Activated CD8-positive, alpha-beta memory T cell treated with anti-CD3 and anti-CD28 coated beads, Interleukin-2, amount 50 U/mL, for 4 hours (primary cell): ENCODE results near the gene CSHL1.
"Not testable (repeated sequence)": the region's sequence is repeated elsewhere in the genome, so short reads cannot be mapped to it uniquely, and the experiment has no call there.

ENCODE experiments used
- DNase-seq: peaks from one replicate; pipeline ENCODE4 v3.0.0-alpha.2; 2020

CSHL1 gene

DNA sequence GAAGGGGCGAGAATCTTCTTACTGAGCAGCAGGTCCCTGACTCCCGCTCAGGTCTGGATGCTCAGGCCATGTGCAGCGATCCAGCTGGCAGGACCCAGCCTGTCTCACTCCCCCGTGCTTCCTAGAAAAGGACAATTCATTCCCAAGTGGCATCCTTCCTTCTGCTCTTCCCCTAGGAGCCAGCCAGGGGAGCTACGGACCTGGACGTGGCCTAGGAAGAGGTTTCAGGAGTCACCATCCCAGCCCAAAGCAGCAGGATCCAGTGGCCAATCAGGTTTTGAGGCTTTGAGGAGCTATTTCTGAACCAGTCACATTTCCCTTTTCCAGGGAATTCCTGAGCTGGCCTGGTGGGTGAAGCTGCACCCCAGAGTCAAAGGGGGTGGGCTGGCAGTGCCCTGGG, 28.8 kb upstream of the CSHL1 start:
- no peak for DNase-seq

DNA sequence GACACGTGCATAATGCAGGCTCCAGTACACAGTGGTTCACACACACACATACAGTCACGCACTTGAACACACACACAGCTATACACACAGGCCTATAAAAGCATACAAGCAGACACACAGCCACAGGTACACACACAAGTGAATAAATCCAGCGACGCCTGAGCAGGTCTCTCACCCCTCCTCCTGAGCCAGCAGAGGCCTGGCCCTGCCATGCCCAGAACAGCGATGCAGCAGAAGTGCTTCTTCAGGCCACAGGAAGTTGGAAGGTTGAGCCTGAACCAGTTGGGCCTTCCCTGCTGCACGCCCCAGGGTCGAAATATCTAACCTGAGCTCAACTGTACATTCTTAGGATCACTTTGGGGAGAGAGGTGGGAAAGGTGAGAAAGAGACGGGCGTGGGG, 28.3 kb upstream of the CSHL1 start:
- no peak for DNase-seq

DNA sequence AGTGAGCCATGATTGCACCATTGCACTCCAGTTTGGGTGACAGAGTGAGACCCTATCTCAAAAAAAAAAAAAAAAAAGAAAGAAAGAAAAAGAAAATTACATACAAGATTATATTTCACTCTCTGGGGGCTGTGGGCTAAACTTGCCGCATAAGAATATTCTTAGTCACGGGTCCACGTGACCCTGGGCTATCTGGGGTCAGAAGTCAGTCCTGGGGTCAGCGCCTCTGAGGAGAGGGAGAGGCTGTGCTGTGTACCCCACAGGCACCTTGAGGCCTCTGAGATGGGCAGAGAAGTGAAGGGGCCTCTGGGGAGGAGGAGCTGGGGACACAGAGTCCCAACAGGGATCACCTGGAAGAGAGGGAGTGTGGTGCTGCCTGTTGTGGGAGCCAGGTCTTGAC, 26.9 kb upstream of the CSHL1 start:
- no peak for DNase-seq

DNA sequence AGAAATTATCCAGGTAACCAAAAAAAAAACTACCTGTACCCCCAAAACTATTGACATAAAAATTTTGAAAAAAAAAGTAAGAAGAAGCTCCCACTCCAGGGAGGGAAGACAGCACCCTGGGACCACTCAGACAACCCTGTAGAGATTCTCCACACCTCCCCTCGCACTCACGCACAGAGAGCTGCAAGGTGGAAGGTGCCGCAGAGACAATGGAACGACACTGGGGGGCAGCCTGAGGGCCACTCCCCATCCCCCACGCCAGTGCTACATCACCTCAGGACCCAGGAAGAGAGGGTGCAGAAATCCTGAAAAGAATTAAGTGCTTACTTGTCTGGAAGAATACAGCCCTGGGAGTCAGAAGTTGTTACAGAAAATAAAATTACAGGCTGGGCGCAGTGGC, 26.3 kb upstream of the CSHL1 start:
- DNase-seq: no peak

DNA sequence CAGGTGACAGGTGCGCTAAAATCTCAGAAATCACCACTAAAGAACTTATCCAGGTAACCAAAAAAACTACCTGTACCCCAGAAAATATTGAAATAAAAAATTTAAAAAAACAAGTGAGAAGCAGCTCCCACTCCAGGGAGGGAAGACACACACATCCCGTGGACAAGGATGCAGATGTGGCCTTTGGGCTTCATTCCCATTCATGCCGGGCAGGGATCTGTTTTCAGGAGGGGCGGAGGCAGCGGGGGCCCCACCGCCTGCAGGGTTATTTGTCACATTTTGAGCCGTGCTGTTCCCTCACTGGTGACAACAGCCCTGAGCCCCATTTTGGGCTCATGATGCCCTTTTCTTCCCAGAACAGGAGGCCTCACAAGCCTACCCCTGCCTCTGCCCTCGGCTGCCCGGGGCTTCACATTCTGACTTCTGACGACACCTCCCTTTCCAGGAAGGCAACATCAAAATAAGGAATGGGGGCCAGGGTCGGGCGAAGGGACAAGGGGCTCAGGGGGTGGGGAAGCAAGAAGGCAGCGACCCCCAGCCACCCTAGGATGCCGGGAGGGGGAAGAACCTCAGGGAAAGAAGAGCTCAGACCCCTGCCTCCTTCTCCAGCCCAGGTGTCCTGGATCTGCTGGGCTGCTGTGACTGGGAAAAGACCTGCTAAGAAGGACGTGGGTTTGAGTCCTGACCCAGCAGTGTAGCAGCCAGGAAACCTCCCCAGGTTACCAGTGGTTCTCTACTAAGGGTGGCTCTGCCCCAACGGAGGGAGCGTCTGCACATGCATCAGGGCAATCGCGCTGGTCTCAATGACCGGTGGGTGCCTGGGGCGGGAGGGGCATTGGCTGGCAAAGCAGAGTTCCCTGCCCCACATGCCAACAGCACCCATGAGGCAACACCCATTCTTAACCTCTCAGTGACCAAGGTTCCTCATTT, 23.4 kb upstream of the CSHL1 start:
- DNase-seq: no peak

DNA sequence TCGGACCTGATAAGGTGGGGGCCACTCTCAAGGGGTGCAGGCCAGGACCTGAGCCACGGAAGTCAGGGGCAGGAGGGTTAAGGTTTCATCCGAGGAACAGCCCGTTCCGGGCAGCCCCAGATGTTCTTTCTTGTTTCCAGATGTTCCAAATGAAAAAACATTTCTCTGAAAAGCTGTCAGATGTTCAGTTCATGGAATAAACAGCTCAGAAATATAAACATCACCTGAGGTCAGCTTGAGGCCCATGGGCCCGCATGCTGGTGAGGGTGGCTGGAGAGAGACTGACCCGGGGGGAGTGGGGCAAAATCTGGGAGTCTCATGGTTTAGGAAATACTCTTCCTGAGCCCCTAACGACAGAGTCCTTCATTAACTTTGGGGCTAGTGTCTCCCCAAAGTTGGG, 22.5 kb upstream of the CSHL1 start:
- DNase-seq: no peak

DNA sequence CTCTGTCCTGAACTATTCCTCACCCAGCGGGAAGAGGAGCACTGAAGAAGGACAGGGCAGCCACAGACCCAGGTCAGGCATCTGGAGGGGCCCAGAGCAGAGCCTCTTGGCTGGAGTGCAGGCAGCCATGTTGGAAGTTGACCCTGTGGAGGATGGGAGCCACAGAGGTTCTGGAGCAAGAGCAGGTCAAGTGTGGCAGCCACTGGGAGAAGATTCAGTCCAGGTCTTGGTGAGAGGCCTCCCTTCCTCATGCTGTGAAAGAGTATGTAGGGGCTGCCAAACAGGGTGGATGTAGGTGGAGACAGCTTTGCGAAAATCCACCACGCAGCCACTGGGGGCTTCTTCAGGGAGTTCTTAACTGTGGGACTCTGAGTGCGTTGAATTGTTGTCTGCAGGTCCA, 21.7 kb upstream of the CSHL1 start:
- no peak for DNase-seq

DNA sequence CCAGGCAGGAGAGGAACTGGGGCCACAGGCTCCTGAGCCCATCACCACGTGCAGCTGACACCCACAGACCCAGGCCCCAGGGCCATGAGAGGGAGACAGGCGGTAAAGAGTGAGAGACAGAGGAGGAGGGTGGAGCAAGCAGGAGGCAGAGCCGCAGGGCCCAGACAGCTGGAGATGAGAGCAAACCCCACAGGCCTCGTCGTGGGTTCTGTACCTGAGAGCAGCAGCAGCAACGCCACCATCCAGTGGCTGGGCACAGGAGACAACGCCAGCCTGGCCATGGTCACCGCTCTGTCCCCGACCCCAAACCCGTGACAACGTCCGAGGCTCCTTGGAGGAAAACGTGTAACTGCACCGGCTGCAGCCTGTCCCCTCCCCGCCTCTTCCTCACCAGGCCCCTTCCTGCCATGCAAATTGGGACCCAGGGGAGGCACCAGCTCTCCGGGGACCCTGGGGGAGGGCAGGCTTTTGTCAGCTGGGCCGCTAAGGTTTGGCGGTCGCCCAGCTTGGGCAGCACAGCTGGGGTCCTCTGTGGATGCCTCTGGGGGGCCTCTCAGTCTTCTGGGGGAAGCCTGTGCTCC, 21.0 kb upstream of the CSHL1 start, which contains the start of gene CD79B:
Gene CD79B, minus strand, starts transcription at position 351 of the 581 bp plus-strand sequence. Its CDS starts 70 bp downstream, at position 281.
- no peak for DNase-seq

DNA sequence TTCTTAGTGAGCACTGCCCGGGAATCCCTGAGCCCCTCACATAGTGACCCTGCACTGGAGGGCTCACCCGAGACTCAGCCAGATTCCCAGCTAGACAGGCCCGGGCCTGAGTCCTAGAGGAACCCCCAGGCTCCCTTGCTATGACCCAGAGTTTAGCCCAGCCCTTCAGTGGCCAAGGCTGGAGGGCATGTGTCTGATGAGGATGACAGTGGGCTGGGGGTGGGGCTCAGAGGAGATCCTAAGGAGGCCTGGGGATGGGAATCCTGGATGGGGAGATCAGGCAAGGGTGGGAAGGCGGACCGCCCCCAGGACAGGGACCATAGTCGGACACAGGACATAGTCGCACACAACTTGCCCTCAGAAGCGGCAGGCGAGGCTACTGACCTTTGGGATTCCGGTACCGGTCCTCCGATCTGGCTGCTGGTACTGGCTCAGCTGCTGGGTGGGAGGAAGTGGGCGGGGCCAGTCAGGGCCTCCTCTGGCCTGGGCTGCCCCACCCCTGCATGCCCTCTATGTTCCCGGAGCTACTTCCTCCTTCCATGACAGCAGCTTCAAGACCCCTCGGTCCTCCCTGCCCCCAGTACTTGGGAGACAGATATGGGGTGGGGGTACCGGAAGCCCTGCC, 20.0 kb upstream of the CSHL1 start:
- DNase-seq: peak; percentile 59

DNA sequence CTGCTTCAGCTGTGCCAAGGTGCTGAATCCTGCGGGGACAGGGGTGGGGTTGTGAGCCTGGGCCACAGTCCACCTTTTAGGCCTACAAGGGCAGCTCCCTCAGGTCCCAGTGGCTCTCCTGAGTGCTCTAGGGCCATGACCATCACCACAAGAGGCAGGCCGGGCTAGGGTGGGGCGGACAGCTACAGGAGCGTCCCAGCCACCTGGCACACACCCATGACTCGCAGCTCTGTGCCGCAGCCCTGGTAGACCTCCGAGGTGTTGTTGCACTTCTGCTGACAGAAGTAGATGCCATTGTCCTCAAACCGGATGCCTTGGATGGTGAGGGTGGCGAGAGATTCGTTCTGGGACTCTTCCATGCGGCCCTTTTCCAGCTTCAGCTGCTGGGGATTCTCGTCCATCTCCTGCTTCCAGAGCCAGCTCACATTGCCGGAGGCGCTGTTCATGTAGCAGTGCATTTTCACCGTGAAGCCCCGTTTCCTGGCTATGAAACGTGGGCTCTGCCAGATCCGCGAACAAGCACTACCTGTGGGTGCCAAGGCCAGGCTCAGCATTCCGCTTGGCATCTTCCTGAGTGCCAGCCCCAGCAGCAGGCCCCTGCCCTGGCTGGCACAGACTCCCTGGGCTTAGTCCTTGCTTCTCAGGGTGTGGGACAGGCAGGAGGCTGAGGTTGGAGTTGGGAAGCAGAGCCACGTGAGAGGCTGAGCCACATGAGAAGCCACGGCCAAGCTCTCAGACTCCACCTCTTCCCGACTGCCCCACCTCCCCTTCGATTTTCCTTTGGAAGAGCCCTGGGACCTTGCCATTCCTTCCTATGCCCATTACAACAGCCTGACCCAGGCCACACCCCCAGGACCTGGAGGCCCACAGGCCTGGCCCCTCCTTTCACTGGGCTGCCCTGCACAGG, 19.1 kb upstream of the CSHL1 start:
- no peak for DNase-seq

DNA sequence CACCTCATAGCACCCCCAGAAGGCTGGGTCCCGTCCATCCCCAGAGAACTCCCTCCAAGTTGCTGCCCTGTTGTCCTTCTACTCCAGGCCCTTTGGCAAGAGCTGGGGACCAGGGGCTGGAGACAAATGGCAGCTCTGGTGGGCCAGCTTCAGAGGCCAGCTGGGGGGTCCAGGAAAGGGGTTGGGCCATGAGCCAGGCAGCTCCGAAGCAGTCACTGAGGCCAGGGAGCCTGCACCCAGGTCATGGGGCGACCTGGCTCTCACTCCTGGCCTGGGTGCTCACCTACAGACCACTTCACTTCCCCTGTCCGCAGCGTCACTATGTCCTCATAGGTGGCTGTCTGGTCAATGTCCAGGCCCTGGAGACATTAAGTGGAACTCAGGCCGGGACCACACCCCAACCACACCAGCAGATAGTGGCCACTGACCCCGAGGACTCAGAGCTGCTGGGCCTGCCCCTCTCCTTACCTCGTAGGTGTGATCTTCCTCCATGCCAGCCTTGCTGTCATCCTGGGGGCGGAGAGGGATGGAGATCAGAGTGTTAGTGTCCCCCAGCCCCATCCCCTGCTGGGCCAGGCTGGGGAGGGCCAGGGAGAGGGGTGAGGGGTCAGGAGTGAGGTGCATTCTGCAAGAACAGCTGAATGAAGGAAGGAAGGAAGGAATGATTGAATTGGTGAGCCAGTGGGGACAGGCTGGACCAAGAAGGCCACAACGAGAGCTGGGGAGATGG, 18.1 kb upstream of the CSHL1 start:
- DNase-seq: no peak

DNA sequence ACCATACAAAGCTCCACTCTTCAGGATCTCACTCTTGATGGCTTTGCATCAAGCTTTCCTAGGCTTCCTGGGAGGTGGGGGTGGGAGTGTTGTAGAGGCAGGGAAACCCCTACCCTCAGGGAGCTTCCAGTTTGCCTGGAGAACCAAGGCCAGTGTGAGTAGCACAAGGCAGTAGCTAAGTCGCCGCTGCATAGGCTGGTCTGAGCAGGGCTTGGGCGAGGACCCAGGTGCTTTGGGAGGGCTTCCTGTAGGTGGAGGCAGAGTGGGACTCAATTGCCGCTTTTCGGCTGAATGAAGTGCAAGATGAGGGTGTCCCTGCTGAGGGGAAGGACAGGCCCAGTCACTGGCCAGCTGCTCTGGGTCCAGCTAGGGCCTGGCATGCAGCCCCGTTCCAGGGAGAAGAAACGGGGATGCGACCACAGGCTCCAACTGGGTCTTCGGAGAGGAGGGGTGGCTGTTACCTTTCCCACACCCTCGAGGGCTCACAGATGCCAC, 17.2 kb upstream of the CSHL1 start:
- no peak for DNase-seq

DNA sequence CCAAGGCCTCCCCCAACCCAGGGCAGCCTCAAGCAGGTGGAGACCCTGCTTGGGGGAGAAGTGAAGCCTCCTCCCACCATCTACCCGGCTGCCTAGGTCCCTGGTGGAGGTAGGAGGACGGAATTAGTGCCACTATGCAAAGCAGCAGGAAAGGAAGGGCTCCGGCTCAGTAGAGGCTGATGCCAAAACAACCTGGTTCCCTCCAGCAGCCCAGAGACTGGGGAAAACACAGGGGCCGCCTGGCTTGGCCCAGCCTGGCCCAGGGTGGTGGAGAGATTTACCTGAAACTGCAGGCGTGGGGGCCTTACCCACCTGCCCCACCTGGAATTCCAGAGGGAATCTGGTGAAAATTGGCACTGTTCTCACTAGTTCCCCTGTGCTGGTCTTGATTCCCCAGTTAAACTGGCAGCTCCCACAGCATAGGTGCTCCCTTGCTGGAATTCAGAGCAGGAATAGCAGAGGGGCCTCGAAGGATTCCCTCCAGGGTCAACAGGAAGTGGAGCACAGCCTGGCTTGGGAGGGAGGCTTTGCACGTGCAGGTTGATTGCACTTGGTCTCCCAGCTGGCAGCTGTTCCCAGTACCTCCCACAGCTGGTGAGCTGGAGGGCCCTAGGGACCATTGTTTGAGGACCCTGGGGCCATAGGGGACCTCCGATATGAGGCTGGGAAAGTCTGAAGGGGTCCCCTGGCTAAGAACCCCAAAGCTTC, 16.6 kb upstream of the CSHL1 start:
- DNase-seq: no peak

DNA sequence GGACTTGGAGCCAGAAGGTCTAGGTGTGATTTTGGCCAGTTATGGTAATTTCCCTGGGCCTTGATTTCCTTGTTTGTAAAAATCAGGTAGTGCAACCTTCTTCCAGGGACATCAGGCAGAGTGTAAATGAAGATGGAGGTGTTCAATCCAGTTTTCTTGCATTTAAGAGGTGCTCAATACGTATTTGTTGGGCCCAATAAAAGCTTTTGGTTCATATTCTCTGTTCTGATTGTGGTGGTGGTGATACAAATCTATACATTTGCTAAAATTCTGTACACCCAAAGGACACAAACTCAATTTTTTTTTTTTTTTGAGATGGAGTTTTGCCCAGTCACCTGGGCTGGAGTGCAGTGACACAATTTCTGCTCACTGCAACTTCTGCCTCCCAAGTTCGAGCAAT, 15.1 kb upstream of the CSHL1 start:
- DNase-seq: no peak

DNA sequence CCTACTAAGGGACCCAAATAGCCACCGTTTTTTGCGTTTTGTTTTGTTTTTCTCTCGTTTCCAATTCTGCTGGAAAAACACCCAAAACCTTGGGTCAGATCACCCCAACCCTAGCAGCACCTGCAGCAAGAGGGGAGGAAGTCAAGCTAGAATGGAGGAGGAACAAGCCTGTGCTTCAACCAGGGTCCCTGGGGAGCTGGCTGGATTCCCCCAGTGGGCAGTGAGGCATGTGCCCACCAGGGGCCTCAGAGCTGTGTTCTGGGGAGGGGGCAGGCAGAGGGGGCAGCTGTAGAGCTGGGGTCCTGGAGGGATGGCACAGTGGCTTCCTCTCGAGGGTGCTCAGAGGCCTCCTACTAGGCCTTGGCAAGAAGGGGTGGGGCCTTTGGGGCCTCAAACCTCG, 14.6 kb upstream of the CSHL1 start:
- DNase-seq: no peak

DNA sequence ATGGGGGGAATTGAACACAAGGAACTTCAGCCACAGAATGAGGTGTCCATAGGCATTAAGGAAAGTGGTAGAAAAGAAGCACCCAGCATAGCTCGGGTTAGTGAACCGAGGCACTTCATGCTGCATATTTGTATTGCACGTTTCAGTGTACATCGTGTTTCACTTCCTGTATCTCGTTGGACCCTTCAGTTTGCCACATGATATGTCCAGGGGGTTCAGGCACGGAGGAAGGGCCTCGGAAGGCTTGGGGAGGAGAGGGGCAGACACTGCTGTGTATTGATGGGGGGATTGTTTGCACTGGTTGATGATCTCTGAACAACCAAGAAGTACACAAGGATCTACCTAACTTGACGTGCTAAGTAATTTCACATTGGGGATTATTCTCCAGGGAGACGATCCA, 11.3 kb upstream of the CSHL1 start:
- not testable (repeated sequence) for DNase-seq

DNA sequence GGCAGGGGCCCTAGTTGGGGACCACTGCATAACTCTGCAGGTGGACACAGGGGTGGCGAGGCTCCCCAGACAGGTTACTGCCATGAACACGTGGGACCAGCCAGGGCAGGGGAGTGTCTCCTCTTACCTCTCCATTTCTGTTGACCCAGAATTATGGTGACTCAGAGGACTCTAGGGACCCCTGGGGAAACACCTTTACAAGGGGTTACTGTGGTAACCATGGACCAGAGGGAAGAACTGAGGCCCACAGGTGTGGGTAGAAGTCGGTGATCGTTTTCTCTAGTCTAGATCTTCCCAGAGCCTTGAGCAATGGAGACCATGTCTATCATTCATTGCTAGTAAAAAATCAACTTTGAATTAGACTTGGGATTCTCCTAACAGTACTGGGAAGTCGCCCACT, 9.7 kb upstream of the CSHL1 start:
- not testable (repeated sequence) for DNase-seq

DNA sequence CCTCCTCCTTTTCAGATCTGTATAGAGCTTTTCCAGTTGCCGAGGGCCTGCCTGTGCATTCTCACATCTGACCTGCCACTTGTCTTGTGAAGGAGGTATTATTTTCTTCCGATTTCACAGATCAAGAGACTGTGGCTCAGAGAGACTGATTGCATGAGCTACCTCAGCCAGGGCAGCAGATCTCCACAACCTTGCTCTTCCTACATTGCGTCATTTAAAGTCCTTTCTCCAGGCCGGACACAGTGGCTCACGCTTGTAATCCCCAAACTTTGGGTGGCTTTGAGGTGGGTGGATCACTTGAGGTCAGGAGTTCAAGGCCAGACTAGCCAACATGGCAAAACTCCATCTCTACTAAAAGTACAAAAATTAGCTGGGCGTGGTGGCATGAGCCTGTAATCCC, 9.0 kb upstream of the CSHL1 start:
- DNase-seq: not testable (repeated sequence)

DNA sequence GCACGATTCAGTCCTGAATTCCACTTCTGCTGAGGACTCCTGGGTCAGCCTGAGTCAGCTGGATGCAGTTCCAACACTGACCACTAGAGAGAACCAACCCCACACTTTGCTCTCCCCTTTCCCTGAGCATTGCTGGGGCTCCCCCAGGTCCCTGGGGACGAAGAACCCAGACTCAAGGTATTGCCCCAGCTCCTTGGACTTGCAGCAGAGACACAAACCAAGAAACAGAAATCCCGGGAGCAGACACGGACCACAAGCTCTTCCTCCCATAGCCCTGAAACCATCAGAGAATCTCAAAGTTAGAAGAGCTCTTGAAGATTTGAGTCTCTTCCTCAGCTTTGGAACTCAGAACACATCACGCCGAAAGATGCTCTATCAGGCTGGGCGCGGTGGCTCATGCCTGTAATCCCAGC, 8.3 kb upstream of the CSHL1 start:
- peak; percentile 76 for DNase-seq

DNA sequence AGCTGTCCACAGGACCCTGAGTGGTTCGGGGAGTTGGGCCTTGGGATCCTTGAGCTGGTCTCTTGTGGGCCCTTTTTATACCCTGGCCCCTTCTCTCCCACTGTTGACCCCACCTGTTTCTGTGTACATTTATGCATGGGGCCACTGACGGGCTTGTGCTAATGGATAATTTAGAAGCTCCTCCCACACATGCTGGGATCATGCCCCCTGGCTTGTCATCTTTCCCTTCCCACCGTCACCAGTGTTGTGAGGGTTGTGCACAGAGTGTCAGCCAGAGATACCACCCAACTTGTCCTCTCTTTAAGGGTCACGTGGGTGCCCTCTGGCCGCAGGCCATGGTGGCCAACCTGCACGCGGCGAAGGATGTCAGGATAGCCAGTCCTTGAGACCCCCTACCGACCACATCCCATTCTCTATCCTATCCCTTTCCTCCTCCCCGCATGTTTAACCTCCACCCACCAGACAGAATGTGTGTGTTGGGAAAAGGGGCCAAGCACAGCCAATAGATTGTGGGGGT, 7.8 kb upstream of the CSHL1 start, which contains the start of gene GH1:
Gene GH1, minus strand, starts transcription at position 51 of the 517 bp plus-strand sequence. CDS start 63 bp downstream, outside the sequence.
- not testable (repeated sequence) for DNase-seq

DNA sequence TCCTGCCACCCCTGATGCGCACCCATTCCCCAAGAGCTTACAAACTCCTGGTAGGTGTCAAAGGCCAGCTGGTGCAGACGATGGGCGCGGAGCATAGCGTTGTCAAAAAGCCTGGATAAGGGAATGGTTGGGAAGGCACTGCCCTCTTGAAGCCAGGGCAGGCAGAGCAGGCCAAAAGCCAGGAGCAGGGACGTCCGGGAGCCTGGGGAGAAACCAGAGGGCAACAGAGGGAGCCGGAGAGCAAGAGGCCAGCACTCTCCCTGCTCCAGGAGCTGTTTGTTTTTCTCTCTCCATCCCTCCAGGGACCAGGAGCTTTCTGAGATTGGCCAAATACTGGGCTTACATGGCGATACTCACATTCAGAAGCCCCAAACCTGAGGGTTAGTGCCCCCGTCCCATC, 7.2 kb upstream of the CSHL1 start:
- DNase-seq: no peak
